GM03348 (cell line): ENCODE results near the gene ARHGAP26.

Experiments used
- DNase-seq: peaks from one replicate; pipeline ENCODE4 v3.0.0; 2012; ENCODE audit warnings: low spot score

The ARHGAP26 gene

GRCh38 chr5:142831009-142831383, 60.8 kb downstream of the ARHGAP26 start:
- no peak for DNase-seq

GRCh38 chr5:142832263-142832662, 62.1 kb downstream of the ARHGAP26 start:
- DNase-seq: no peak

- no peak for DNase-seq
Observed at GRCh38 chr5:142833517-142834449, 63.6 kb downstream of the ARHGAP26 start.

GRCh38 chr5:142834504-142834903, 64.3 kb downstream of the ARHGAP26 start:
- DNase-seq: no peak

DNA sequence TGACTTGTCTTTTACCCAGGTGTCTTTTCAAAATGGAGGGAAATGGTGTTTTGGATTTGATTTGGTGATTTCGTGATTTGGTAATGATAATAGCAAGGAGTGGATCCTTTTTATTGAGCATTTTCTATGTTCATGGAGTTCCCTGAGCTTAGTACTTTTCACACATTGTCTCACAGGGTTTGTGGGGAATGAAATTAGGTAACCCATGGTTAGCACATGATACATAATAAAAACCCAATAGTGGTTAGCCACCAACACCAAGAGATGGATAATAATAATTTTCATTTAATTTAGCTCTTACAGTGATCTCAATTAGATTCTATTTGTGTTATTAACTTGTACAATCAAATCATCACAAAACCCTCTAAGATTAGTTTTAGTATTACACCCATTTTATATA, 65.4 kb downstream of the ARHGAP26 start:
- DNase-seq: no peak

- DNase-seq: no peak
Observed at GRCh38 chr5:142836048-142836447, 65.9 kb downstream of the ARHGAP26 start.

DNA sequence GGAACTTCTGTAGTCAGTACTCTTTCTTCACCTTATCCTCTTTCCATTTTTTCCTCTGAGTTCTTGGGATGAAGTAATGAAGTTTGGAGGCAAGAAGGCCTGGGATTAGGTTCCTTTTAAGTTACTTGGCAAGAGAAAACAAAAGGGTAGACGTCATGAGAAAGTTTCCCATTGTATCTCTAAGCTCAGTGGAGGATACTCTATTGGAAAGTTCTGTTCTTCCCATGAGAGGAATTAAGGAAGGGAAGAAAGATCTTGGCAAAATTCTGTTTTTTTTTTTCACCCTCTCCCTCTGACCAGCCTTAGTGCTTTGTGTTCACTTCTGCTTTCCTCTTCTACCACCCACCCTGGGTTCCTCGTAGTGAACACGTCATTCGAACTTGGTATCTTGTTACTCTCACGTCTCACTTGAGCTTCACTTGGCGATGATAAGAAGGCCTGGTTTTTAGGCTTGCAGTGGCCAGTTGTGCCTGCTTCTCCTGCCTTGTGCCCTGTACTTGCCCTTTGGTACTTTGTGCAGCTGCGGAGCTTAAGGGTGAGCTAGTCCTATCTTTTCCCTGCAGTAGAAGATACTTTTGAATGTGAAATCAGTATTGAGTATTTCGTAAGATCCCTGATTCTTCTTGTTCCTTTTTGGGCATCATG, 67.0 kb downstream of the ARHGAP26 start:
- DNase-seq: no peak

- no peak for DNase-seq
Observed at GRCh38 chr5:142838845-142839244, 68.7 kb downstream of the ARHGAP26 start.

- DNase-seq: peak; percentile 62
Observed at GRCh38 chr5:142839711-142840346, 69.7 kb downstream of the ARHGAP26 start.

DNA sequence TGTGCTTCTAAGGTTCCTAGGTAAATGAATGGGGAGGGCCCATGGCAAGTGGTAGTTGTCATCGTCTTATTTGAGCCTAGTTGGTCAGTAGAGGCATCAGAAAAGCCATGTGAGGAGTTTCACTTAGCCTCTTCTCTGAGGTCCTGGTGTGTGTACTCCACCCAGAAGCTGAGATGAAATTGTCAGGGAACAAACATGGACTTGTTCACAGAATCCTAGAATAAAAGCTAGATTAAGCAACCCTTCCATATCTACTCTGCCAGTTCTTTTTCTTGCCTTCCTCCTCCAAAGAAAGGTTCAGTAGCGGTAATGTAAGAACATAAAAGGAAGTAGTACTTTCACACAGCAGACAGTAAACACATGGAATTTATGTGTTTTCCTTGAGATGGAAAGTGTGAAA, 70.4 kb downstream of the ARHGAP26 start:
- no peak for DNase-seq

DNA sequence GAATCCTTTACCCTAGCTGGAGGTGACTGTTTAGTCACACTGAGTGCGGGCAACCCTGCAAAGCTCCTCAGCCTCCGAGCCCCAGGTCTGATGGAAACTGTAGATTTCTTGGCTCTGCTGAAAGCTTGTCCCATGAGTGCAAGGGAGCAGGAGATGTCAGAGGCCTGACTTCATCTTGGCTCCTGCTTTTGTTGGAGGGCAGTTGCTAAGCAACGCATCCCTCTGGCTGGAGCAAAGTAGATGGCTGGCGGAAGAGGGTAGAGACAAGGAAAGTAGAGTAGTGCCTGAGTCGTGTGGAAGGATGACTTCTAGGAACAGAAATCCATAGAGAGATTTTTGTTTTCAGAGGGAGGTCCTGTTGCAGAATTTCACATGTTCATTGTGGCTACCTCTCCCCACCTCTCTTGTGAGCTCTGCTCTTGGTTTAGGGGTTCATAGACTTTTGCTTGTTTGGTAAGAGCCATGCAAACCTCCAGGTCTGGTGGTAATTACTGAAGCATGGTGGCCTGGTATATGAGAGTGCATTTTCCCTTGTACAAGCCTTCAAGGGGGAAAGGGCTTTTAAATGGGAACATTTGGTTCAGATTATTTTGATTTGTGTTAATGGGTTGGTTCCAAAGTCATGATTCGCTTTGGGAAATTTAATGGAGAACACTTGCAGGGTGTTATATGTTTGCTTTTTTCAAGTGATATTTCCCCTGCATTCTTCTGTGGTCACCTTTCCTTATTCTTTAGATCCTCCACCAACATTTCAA, 71.5 kb downstream of the ARHGAP26 start:
- peak; percentile 55 for DNase-seq

GRCh38 chr5:142842994-142843905, 73.1 kb downstream of the ARHGAP26 start:
- no peak for DNase-seq

DNA sequence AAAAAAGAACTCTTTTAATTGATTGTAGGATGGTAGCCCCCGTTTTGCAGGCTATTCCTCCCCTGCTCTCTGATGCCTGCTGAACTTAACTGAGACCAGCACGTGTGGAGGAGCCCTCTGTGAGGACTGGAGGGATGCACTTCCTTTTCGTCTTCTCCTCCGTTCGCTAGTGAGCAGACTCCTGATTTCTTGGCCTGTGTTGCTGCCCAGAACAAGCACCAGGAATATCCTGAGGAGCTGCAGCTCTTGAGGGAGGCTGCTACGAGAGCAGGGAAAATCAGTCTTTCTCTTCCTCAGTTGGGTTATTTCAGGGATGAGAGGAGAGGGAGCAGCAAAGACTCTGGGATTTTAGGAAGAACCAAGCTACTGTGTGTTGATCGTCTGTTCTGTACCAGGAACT, 74.7 kb downstream of the ARHGAP26 start:
- no peak for DNase-seq

DNA sequence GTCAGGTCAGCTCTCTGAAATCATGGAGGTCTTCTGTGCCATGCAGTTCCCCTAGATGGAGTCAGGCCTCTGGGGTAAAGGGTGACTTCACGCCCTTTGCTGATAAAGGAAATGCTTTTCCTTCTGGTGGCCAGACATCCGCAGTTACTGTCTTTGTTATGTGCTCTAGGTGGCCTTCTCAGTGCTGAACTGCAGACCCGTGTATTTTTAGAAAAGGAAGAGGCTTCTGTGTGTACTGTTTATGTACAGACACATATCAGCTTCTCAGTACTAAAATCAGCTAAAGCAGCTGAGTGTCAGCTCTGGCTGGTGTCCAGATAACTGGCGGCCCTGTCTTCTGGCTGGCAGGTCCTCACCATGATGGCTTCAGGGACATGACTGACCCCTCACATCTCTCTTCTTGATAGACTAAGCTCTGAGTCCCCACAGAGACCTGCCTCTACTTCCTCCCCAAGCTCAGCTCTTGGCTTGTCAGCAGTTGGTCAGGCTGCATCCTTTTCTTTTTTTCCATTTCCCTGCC, 75.3 kb downstream of the ARHGAP26 start:
- no peak for DNase-seq

DNA sequence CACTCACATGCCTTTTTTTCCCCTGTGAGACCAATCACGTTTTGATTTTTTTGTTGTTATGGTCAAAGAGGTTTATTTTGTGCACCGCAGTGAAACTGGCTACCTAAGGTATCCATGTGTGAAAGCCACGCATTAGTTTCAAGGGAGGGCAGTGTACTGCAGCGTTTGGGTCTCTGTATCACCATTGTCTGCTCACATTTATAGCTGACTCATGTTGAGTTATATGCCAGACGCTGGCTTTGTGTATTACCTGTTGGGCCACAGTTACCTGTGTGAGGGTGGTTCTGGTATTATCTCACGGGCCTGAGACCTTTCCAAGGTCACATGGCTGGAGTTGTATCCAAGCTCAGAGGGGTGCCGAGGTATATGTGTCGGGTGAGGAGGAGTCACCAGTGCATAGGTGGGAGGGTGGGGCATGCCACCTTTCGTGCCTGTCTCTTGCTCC, 75.8 kb downstream of the ARHGAP26 start:
- DNase-seq: no peak

- no peak for DNase-seq
Observed at GRCh38 chr5:142846406-142846805, 76.2 kb downstream of the ARHGAP26 start.

DNA sequence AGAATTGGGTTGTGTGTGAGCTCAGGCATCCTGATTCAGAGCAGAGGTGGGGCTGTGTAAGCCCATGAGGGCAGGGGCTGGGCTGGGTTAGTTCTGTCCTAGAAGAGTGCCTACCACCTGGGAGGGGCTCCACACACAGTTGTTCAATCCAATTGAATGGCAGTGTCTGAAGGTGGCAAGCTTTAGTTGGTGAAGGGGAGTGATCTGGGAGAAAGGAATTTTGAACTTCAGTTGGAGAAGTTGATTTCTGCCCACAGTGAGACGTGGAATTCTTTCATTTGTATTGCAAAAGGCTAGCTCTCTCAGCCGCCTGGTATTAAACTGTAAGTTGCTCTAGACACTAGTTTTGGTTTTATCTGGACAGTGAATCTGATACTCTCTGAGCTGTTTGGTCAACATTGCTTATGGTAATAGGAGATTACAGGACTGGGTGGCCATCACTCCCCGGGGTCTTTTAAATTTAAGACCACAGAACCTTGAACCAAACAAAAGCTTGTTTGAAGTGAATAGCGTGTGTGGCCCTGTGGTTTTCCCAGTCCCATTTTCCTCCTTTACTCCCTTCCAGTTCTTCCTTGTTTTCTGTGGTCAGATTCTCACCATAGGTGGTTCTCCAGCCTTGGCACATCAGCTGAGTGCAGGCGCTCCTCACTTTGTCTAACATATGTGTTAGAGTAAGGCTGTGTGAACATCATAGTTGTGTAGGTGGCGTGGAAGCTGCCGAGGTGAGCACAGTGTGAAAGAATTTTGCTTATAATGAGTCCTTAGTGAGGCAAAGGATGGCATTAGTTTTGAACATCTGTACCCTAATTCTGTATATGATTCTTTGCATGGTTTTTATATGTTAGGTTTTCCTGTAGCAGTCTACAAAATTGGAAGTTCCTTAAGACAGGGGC, 78.0 kb downstream of the ARHGAP26 start:
- peak; percentile 54 for DNase-seq

- DNase-seq: no peak
Observed at GRCh38 chr5:142849466-142849865, 79.3 kb downstream of the ARHGAP26 start.

DNA sequence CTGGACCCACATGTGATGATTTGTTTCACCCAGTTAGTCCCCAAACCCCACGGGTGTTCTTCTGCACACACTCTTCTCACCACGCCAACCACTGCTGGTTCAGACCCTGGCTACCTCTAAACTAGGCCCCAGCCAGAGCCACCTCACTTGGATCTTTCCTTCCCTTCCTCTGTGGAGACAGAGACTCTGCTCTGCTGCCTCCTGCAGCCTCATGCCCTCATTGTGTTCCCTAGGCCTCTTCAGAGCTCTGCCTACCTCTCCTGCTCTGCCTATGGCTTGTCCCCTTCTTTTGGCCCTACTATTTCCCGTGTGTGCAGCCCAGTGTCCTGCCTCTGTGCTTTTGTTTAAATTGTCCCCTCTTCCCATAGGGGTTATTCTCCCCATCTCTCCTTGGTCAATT, 79.7 kb downstream of the ARHGAP26 start:
- DNase-seq: no peak

GRCh38 chr5:142851731-142852130, 81.6 kb downstream of the ARHGAP26 start:
- no peak for DNase-seq
